HEK293 (cell line): ENCODE measurements around the gene NDN.

Source experiments
- CTCF ChIA-PET: fragments of 350-600 bp; formaldehyde crosslinking; extraction: SDS; loops from one replicate; lab custom pipeline; 2021; ENCODE audit warnings: antibody characterized with exemption; lab: Yijun Ruan, JAX
- POLR2A ChIA-PET: fragments of 300-600 bp; formaldehyde crosslinking; extraction: SDS; loops from one replicate; lab custom pipeline; 2020; ENCODE audit warnings: antibody characterized with exemption, inconsistent platforms; lab: Yijun Ruan, JAX
- H3K27ac ChIP-seq: fragments of 200-500 bp; sonication (Bioruptor generic); 2 replicates; pipeline ENCODE4 v1.5.1; 2014; ENCODE audit warnings: low read depth, low read length, control low read depth, inconsistent platforms; ENCODE audit errors: extremely low read depth
- H3K36me3 ChIP-seq, 2 experiments: fragments of 200-500 bp in 1 of 2; sonication (Bioruptor generic) in 1 of 2; 1 replicate in 1 of 2; 2 replicates in 1 of 2; pipeline ENCODE4 v1.5.1; 2014 to 2017; ENCODE audit warnings: inconsistent platforms in 2 of 2, low read length in 2 of 2; ENCODE audit not compliant: control insufficient read depth in 2 of 2, insufficient read depth in 1 of 2
- H3K4me1 ChIP-seq: fragments of 200-500 bp; sonication (Bioruptor generic); 2 replicates; pipeline ENCODE4 v1.5.1; 2014; ENCODE audit warnings: mild to moderate bottlenecking, low read length, inconsistent platforms; ENCODE audit not compliant: control insufficient read depth, insufficient read depth
- H3K4me3 ChIP-seq: 2 replicates; pipeline ENCODE4 v1.5.1; 2011; ENCODE audit warnings: low read depth, mild to moderate bottlenecking, control low read depth, low read length, moderate library complexity
- H3K9me3 ChIP-seq: fragments of 200-500 bp; sonication (Bioruptor generic); 2 replicates; pipeline ENCODE4 v1.5.1; 2014; ENCODE audit warnings: low read depth, low read length, inconsistent platforms; ENCODE audit not compliant: control insufficient read depth, insufficient read depth
- GFI1B ChIP-seq: fragments of 450-650 bp; formaldehyde crosslinking; IDR thresholded peaks from 2 replicates; pipeline ENCODE4 v1.5.1; 2016; ENCODE audit warnings: missing biosample characterization, missing genetic modification characterization
- SALL2 ChIP-seq: fragments of 450-650 bp; formaldehyde crosslinking; IDR thresholded peaks from 2 replicates; pipeline ENCODE4 v1.5.0; 2017; ENCODE audit warnings: missing biosample characterization, mild to moderate bottlenecking, missing genetic modification characterization, borderline replicate concordance
- SCRT2 ChIP-seq: fragments of 450-650 bp; formaldehyde crosslinking; IDR thresholded peaks from 2 replicates; pipeline ENCODE4 v1.5.1; 2016; ENCODE audit warnings: missing biosample characterization, missing genetic modification characterization
- WT1 ChIP-seq: fragments of 450-650 bp; formaldehyde crosslinking; IDR thresholded peaks from 2 replicates; pipeline ENCODE4 v1.5.1; 2016; ENCODE audit warnings: missing biosample characterization, missing genetic modification characterization
- ZEB2 ChIP-seq: fragments of 450-650 bp; formaldehyde crosslinking; IDR thresholded peaks from 2 replicates; pipeline ENCODE4 v1.5.1; 2016; ENCODE audit warnings: missing biosample characterization, missing genetic modification characterization
- ZNF16 ChIP-seq: fragments of 450-650 bp; formaldehyde crosslinking; IDR thresholded peaks from 2 replicates; pipeline ENCODE4 v1.5.1; 2016; ENCODE audit warnings: low read depth, missing biosample characterization, missing genetic modification characterization
- ZNF211 ChIP-seq: fragments of 450-650 bp; formaldehyde crosslinking; IDR thresholded peaks from 2 replicates; pipeline ENCODE4 v1.5.1; 2016; ENCODE audit warnings: low read depth, missing biosample characterization, missing genetic modification characterization
- ZNF23 ChIP-seq: fragments of 450-650 bp; formaldehyde crosslinking; IDR thresholded peaks from 2 replicates; pipeline ENCODE4 v1.5.1; 2016; ENCODE audit warnings: missing biosample characterization, missing genetic modification characterization, borderline replicate concordance
- ZNF239 ChIP-seq: fragments of 450-650 bp; formaldehyde crosslinking; IDR thresholded peaks from 2 replicates; pipeline ENCODE4 v1.5.1; 2016; ENCODE audit warnings: missing biosample characterization, missing genetic modification characterization
- ZNF366 ChIP-seq: fragments of 450-650 bp; formaldehyde crosslinking; conservative IDR thresholded peaks from 2 replicates; pipeline ENCODE4 v1.5.1; 2016; ENCODE audit warnings: missing biosample characterization, missing genetic modification characterization
- ZNF37A ChIP-seq: fragments of 450-650 bp; IDR thresholded peaks from 2 replicates; pipeline ENCODE4 v1.5.1; 2018; ENCODE audit warnings: missing biosample characterization, missing genetic modification characterization
- ZNF394 ChIP-seq: fragments of 450-650 bp; formaldehyde crosslinking; IDR thresholded peaks from 2 replicates; pipeline ENCODE4 v1.5.1; 2016; ENCODE audit warnings: missing biosample characterization, missing genetic modification characterization, mild to moderate bottlenecking, moderate library complexity, borderline replicate concordance
- ZNF404 ChIP-seq: fragments of 450-650 bp; formaldehyde crosslinking; IDR thresholded peaks from 2 replicates; pipeline ENCODE4 v1.5.1; 2017; ENCODE audit warnings: missing biosample characterization, missing genetic modification characterization
- ZNF514 ChIP-seq: fragments of 450-650 bp; formaldehyde crosslinking; IDR thresholded peaks from 2 replicates; pipeline ENCODE4 v1.5.1; 2016; ENCODE audit warnings: missing biosample characterization, missing genetic modification characterization
- ZNF701 ChIP-seq: fragments of 450-650 bp; formaldehyde crosslinking; IDR thresholded peaks from 2 replicates; pipeline ENCODE4 v1.5.1; 2016; ENCODE audit warnings: missing biosample characterization, missing genetic modification characterization
- ZNF707 ChIP-seq: fragments of 450-650 bp; formaldehyde crosslinking; IDR thresholded peaks from 2 replicates; pipeline ENCODE4 v1.5.1; 2016; ENCODE audit warnings: missing biosample characterization, missing genetic modification characterization
- ZNF76 ChIP-seq: fragments of 450-650 bp; formaldehyde crosslinking; IDR thresholded peaks from 2 replicates; pipeline ENCODE4; 2016; ENCODE audit warnings: low read depth, missing biosample characterization, missing genetic modification characterization, borderline replicate concordance
- ZNF776 ChIP-seq: fragments of 450-650 bp; formaldehyde crosslinking; IDR thresholded peaks from 2 replicates; pipeline ENCODE4 v1.5.0; 2017; ENCODE audit warnings: missing biosample characterization, missing genetic modification characterization, borderline replicate concordance
- ZSCAN16 ChIP-seq: fragments of 450-650 bp; formaldehyde crosslinking; IDR thresholded peaks from 2 replicates; pipeline ENCODE4 v1.5.1; 2016; ENCODE audit warnings: missing biosample characterization, missing genetic modification characterization
- ZSCAN23 ChIP-seq: fragments of 450-650 bp; formaldehyde crosslinking; IDR thresholded peaks from 2 replicates; pipeline ENCODE4 v1.5.1; 2016; ENCODE audit warnings: missing biosample characterization, missing genetic modification characterization
- TF ChIP-seq, protein P1 (sequence below): fragments of 450-650 bp; formaldehyde crosslinking; IDR thresholded peaks from 2 replicates; pipeline ENCODE4 v1.5.1; 2016; ENCODE audit warnings: missing biosample characterization, missing genetic modification characterization, borderline replicate concordance
- TF ChIP-seq, protein P2 (sequence below): fragments of 450-650 bp; formaldehyde crosslinking; IDR thresholded peaks from 2 replicates; pipeline ENCODE4 v1.5.1; 2016; ENCODE audit warnings: missing biosample characterization, missing genetic modification characterization
- TF ChIP-seq, protein P3 (sequence below): fragments of 450-650 bp; formaldehyde crosslinking; IDR thresholded peaks from 2 replicates; pipeline ENCODE4 v1.5.1; 2016; ENCODE audit warnings: missing biosample characterization, missing genetic modification characterization
- TF ChIP-seq, protein P4 (sequence below): fragments of 450-650 bp; formaldehyde crosslinking; IDR thresholded peaks from 2 replicates; pipeline ENCODE4 v1.5.1; 2017; ENCODE audit warnings: missing biosample characterization, missing genetic modification characterization

Gene NDN

DNA sequence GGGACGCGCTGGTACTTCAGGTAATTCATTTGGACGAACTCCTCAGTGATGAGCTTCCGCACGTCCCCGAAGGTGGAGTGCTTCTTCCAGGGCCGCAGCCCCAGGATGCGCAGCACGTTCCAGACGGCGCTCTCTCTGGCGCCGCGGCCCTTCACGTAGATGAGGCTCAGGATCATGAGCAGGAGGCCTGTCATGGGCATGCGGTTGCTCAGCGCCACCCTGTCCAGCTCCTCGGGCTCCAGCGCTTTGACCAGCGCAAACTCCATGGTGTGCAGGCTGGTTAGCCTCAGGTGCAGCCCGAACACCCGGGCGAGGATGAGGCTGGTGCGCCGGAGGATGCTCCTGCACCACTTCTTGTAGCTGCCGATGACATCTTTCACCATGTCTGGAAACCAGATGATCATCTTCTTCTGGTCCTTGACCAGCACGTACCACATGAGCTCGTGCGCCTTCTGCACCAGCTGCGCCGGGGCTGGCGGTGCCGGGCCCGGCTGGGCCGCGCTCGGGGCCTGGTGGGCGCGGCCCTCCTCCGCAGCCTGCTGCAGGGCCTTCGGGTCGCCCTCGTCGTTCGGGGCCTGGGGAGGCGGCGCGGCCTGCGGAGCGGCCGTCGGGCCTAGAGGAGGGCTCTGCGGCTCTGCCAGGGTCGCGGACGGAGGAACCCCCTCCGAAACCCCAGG is 501 bp downstream of the NDN start:
- H3K4me1 ChIP-seq, result no peaks in the 10 kb centered on the region
- no peaks in the 10 kb centered on the region for H3K9me3 ChIP-seq
- H3K4me3 ChIP-seq, result no peak overlapping the region
- CTCF ChIA-PET, result no interaction called here
- no peak for TF ChIP-seq ZNF514 (tag by site-specific recombination)
- no peak for TF ChIP-seq ZNF776
- TF ChIP-seq, protein P1, sequence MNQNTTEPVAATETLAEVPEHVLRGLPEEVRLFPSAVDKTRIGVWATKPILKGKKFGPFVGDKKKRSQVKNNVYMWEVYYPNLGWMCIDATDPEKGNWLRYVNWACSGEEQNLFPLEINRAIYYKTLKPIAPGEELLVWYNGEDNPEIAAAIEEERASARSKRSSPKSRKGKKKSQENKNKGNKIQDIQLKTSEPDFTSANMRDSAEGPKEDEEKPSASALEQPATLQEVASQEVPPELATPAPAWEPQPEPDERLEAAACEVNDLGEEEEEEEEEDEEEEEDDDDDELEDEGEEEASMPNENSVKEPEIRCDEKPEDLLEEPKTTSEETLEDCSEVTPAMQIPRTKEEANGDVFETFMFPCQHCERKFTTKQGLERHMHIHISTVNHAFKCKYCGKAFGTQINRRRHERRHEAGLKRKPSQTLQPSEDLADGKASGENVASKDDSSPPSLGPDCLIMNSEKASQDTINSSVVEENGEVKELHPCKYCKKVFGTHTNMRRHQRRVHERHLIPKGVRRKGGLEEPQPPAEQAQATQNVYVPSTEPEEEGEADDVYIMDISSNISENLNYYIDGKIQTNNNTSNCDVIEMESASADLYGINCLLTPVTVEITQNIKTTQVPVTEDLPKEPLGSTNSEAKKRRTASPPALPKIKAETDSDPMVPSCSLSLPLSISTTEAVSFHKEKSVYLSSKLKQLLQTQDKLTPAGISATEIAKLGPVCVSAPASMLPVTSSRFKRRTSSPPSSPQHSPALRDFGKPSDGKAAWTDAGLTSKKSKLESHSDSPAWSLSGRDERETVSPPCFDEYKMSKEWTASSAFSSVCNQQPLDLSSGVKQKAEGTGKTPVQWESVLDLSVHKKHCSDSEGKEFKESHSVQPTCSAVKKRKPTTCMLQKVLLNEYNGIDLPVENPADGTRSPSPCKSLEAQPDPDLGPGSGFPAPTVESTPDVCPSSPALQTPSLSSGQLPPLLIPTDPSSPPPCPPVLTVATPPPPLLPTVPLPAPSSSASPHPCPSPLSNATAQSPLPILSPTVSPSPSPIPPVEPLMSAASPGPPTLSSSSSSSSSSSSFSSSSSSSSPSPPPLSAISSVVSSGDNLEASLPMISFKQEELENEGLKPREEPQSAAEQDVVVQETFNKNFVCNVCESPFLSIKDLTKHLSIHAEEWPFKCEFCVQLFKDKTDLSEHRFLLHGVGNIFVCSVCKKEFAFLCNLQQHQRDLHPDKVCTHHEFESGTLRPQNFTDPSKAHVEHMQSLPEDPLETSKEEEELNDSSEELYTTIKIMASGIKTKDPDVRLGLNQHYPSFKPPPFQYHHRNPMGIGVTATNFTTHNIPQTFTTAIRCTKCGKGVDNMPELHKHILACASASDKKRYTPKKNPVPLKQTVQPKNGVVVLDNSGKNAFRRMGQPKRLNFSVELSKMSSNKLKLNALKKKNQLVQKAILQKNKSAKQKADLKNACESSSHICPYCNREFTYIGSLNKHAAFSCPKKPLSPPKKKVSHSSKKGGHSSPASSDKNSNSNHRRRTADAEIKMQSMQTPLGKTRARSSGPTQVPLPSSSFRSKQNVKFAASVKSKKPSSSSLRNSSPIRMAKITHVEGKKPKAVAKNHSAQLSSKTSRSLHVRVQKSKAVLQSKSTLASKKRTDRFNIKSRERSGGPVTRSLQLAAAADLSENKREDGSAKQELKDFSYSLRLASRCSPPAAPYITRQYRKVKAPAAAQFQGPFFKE, result no peak
- TF ChIP-seq ZNF23, result no peak
- no peak for TF ChIP-seq ZNF707 (tag by site-specific recombination)
- TF ChIP-seq SCRT2 (tag by site-specific recombination), result no peak
- TF ChIP-seq ZSCAN23 (tag by site-specific recombination), result no peak
- no peak for TF ChIP-seq ZSCAN16 (tag by site-specific recombination)
- H3K36me3 ChIP-seq, result no peaks in the 10 kb centered on the region
- POLR2A ChIA-PET, result no interaction called here
- no peak overlapping the region for H3K27ac ChIP-seq

DNA sequence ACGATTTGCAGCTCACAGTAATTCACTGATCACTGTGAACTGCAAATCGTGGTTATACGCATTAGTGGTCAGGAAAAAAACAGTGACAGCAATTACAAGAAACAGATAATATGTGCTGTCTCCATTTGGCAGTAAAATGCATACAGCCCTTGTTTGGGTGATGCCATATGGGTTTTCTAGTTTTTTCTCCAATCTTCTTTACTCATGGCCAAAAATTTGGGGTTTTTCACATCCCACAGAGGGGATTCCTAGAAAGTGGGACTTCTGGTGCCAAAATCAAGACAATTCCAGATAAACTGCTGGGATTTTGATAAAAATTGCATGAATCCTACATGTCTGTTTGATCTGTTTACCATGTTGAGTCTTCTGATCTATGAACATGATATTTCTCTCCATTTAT is 15.6 kb downstream of the NDN start:
- CTCF ChIA-PET, result interaction anchor here (0.6 to 1.3 kb wide), 3 partner anchors 31 to 250 kb away, joined by 3 read pairs; no protein-coding TSS in a partner anchor
- H3K9me3 ChIP-seq, result no peaks in the 10 kb centered on the region
- POLR2A ChIA-PET, result no interaction called here
- H3K36me3 ChIP-seq, result no peaks in the 10 kb centered on the region
- H3K4me3 ChIP-seq, result no peak overlapping the region
- no peaks in the 10 kb centered on the region for H3K4me1 ChIP-seq
- H3K27ac ChIP-seq, result no peak overlapping the region
- TF ChIP-seq ZNF37A (tag by site-specific recombination) (no peak), GFI1B (tag by site-specific recombination) (no peak), ZSCAN23 (tag by site-specific recombination) (no peak), ZNF366 (tag by site-specific recombination) (no peak), ZNF16 (tag by site-specific recombination) (no peak), ZEB2 (tag by site-specific recombination) (no peak), SCRT2 (tag by site-specific recombination) (no peak), ZNF394 (tag by site-specific recombination) (no peak), ZNF211 (tag by site-specific recombination) (no peak), WT1 (no peak), ZNF404 (tag by site-specific recombination) (no peak), ZNF76 (tag by site-specific recombination) (no peak), ZNF239 (tag by site-specific recombination) (no peak), ZNF701 (tag by site-specific recombination) (no peak), SALL2 (no peak)
- TF ChIP-seq, protein P2, sequence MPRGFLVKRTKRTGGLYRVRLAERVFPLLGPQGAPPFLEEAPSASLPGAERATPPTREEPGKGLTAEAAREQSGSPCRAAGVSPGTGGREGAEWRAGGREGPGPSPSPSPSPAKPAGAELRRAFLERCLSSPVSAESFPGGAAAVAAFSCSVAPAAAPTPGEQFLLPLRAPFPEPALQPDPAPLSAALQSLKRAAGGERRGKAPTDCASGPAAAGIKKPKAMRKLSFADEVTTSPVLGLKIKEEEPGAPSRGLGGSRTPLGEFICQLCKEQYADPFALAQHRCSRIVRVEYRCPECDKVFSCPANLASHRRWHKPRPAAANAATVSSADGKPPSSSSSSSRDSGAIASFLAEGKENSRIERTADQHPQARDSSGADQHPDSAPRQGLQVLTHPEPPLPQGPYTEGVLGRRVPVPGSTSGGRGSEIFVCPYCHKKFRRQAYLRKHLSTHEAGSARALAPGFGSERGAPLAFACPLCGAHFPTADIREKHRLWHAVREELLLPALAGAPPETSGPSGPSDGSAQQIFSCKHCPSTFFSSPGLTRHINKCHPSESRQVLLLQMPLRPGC (tag by site-specific recombination), result no peak
- TF ChIP-seq, protein P3, sequence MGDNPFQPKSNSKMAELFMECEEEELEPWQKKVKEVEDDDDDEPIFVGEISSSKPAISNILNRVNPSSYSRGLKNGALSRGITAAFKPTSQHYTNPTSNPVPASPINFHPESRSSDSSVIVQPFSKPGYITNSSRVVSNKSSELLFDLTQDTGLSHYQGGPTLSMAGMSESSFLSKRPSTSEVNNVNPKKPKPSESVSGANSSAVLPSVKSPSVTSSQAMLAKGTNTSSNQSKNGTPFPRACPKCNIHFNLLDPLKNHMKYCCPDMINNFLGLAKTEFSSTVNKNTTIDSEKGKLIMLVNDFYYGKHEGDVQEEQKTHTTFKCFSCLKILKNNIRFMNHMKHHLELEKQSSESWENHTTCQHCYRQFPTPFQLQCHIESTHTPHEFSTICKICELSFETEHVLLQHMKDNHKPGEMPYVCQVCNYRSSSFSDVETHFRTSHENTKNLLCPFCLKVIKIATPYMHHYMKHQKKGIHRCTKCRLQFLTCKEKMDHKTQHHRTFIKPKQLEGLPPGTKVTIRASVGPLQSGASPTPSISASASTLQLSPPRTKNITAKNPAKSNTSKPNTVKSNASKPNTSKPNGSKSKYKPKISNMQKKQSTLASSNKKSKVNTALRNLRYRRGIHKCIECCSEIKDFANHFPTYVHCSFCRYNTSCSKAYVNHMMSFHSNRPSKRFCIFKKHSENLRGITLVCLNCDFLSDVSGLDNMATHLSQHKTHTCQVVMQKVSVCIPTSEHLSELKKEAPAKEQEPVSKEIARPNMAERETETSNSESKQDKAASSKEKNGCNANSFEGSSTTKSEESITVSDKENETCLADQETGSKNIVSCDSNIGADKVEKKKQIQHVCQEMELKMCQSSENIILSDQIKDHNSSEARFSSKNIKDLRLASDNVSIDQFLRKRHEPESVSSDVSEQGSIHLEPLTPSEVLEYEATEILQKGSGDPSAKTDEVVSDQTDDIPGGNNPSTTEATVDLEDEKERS, result no peak
- TF ChIP-seq, protein P4, sequence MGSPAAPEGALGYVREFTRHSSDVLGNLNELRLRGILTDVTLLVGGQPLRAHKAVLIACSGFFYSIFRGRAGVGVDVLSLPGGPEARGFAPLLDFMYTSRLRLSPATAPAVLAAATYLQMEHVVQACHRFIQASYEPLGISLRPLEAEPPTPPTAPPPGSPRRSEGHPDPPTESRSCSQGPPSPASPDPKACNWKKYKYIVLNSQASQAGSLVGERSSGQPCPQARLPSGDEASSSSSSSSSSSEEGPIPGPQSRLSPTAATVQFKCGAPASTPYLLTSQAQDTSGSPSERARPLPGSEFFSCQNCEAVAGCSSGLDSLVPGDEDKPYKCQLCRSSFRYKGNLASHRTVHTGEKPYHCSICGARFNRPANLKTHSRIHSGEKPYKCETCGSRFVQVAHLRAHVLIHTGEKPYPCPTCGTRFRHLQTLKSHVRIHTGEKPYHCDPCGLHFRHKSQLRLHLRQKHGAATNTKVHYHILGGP (tag by site-specific recombination), result no peak
